Muscle layer of colon (tissue), 2 donors: Measurements from ENCODE around the gene TFIP11.

ENCODE experiments used
- H3K27ac ChIP-seq: one replicate; pipeline ENCODE4 v1.7.0; 2013; ENCODE audit warnings: low read depth, mild to moderate bottlenecking, low read length, moderate library complexity
- H3K27me3 ChIP-seq, 2 donors: one replicate each; pipeline ENCODE4 v1.7.0; 2013; ENCODE audit warnings: low read length in 2 of 2, mild to moderate bottlenecking in 2 of 2; ENCODE audit not compliant: insufficient read depth in 2 of 2, control insufficient read depth in 1 of 2
- H3K36me3 ChIP-seq: one replicate; pipeline ENCODE4 v1.7.0; 2013; ENCODE audit warnings: mild to moderate bottlenecking, low read length; ENCODE audit not compliant: insufficient read depth
- H3K4me1 ChIP-seq: one replicate; pipeline ENCODE4 v1.7.0; 2013; ENCODE audit warnings: mild to moderate bottlenecking, low read length; ENCODE audit not compliant: insufficient read depth
- H3K4me3 ChIP-seq, 2 donors: one replicate each; pipeline ENCODE4 v1.7.0; 2013; ENCODE audit warnings: low read length in 2 of 2, low read depth in 1 of 2, mild to moderate bottlenecking in 1 of 2, moderate library complexity in 1 of 2
- H3K9ac ChIP-seq: one replicate; pipeline ENCODE4 v1.7.0; 2013; ENCODE audit warnings: low read length
- H3K9me3 ChIP-seq: one replicate; pipeline ENCODE4 v1.7.0; 2013; ENCODE audit warnings: mild to moderate bottlenecking, low read length
- donor health status: abdominal sarcoma.
- donor health status: Adenocarcinoma of cecum.

Gene TFIP11

GRCh38 chr22:26442086-26442756, 70.1 kb downstream of the TFIP11 start:
- H3K27ac ChIP-seq = no peak overlapping the region
- no peaks in the 10 kb centered on the region for H3K9me3 ChIP-seq
- H3K36me3 ChIP-seq = no peaks in the 10 kb centered on the region
- H3K4me1 ChIP-seq = peaks cover 6% of the 10 kb centered on the region
- no peak overlapping the region for H3K4me3 ChIP-seq
- H3K9ac ChIP-seq = no peak overlapping the region
- H3K27me3 ChIP-seq = no peaks in the 10 kb centered on the region
